ENCODE measurements around the gene PLCZ1.

PLCZ1 gene

DNA sequence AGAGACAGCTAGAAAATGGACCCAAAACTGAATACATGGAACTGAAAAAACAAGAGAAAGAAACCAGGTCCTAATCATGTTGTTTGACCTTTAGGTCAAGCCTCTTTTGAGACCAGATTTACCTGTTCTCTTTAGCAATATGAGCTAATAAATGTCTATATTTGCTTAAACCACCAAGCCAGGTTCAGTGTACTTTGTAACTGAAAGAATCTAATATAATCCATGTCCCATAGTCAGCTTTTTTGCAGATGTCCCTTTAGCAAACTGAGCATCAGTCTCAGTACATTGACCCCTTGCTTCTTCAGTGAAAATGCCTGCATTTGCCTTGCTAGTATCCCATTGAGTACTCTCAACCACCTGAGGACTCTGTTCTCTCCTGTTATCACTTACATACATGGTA, 61.7 kb downstream of the PLCZ1 start:
- no peaks in the 10 kb centered on the region for H3K4me1 ChIP-seq
- H3K27me3 ChIP-seq = no peaks in the 10 kb centered on the region
- H3K4me3 ChIP-seq (ENCODE audit: low read depth, low read length) = no peak overlapping the region
- DNase-seq = no peak
- H3K36me3 ChIP-seq = no peaks in the 10 kb centered on the region
- H3K9me3 ChIP-seq = no peaks in the 10 kb centered on the region
- TF ChIP-seq CTCF (IDR thresholded peaks at IDR 0.05; ENCODE audit: low read depth, low read length) = no peak

- no peak overlapping the region for H3K4me3 ChIP-seq (ENCODE audit: low read depth, low read length)
- TF ChIP-seq CTCF (IDR thresholded peaks at IDR 0.05; ENCODE audit: low read depth, low read length) = no peak
- no peaks in the 10 kb centered on the region for H3K36me3 ChIP-seq
- H3K27me3 ChIP-seq = peaks cover 7% of the 10 kb centered on the region; the same call in 1 of the 2 replicates
- DNase-seq = no peak
- H3K9me3 ChIP-seq = no peaks in the 10 kb centered on the region
- H3K4me1 ChIP-seq = no peaks in the 10 kb centered on the region
These were observed 79.0 kb downstream of the PLCZ1 start for GRCh38 chr12:18658829-18659228.

GRCh38 chr12:18658179-18658578, 79.6 kb downstream of the PLCZ1 start:
- H3K9me3 ChIP-seq = no peaks in the 10 kb centered on the region
- no peak for DNase-seq
- no peaks in the 10 kb centered on the region for H3K4me1 ChIP-seq
- no peak for TF ChIP-seq CTCF (IDR thresholded peaks at IDR 0.05; ENCODE audit: low read depth, low read length)
- H3K36me3 ChIP-seq = no peaks in the 10 kb centered on the region
- no peak overlapping the region for H3K4me3 ChIP-seq (ENCODE audit: low read depth, low read length)
- H3K27me3 ChIP-seq = peaks cover 7% of the 10 kb centered on the region; the same call in 1 of the 2 replicates

DNA sequence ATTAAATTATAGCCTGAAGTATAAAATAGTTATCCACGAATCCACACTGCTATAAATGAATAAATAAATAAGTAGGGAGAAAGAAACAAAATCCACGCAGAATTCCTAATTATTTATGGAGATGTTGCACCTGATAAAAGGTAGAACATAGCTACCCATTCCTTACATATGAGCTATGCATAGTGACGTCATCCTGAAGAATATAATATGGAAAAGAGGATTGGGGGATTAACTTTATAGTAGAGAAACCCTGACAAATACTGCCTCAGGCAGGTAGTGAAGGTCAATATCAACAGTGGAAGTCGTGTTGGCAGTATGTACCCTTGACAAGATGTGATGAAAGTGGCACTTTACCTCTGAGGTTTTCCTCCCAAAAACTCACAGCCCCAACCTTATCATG, 82.5 kb downstream of the PLCZ1 start:
- H3K27me3 ChIP-seq = peaks cover 7% of the 10 kb centered on the region; the same call in 1 of the 2 replicates
- H3K9me3 ChIP-seq = no peaks in the 10 kb centered on the region
- DNase-seq = no peak
- no peaks in the 10 kb centered on the region for H3K4me1 ChIP-seq
- no peak for TF ChIP-seq CTCF (IDR thresholded peaks at IDR 0.05; ENCODE audit: low read depth, low read length)
- H3K36me3 ChIP-seq = no peaks in the 10 kb centered on the region
- no peak overlapping the region for H3K4me3 ChIP-seq (ENCODE audit: low read depth, low read length)

GRCh38 chr12:18653465-18653864, 84.3 kb downstream of the PLCZ1 start:
- Histone ChIP-seq H3K36me3 (no peaks in the 10 kb centered on the region), H3K4me3 (ENCODE audit: low read depth, low read length) (no peak overlapping the region), H3K4me1 (no peaks in the 10 kb centered on the region), H3K27me3 (peaks cover 13% of the 10 kb centered on the region; the same call in 1 of the 2 replicates), H3K9me3 (no peaks in the 10 kb centered on the region)
- no peak for DNase-seq
- TF ChIP-seq CTCF (IDR thresholded peaks at IDR 0.05; ENCODE audit: low read depth, low read length) = no peak

DNA sequence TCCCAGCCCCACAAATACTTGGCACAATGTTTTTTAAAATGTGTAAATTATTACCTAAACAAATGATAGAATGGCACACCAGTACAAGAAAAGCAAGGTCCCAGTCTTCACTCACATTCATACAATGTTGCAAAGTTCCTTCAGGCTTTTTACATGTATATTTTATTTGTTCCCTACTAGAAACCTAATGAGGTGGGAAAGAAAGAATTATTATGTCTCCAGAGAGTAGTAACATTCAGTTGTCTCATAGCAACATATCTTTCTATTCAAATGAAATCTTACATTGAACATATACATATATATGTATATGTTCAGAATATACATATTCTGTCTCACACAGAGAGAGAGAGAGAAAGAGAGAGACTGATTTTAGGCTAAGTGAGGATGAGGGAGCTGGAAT, 85.2 kb downstream of the PLCZ1 start:
- no peak for TF ChIP-seq CTCF (IDR thresholded peaks at IDR 0.05; ENCODE audit: low read depth, low read length)
- H3K36me3 ChIP-seq = no peaks in the 10 kb centered on the region
- H3K9me3 ChIP-seq = no peaks in the 10 kb centered on the region
- no peak overlapping the region for H3K4me3 ChIP-seq (ENCODE audit: low read depth, low read length)
- DNase-seq = no peak
- peaks cover 13% of the 10 kb centered on the region; the same call in 1 of the 2 replicates for H3K27me3 ChIP-seq
- no peaks in the 10 kb centered on the region for H3K4me1 ChIP-seq

Measured in BE2C (cell line).